ENCODE data around the gene ZFPM1.

- TF ChIP-seq CTCF (IDR thresholded peaks at IDR 0.05), result no peak
- no peak for TF ChIP-seq REST (IDR thresholded peaks at IDR 0.05; ENCODE audit: low read depth, low read length)
- no peak for TF ChIP-seq RAD21 (IDR thresholded peaks at IDR 0.05; ENCODE audit: low read length)
- no peak for TF ChIP-seq FOSL2 (IDR thresholded peaks at IDR 0.05; ENCODE audit: borderline replicate concordance, low read depth)
- TF ChIP-seq EZH2phosphoT487 (IDR thresholded peaks at IDR 0.05; ENCODE audit: borderline replicate concordance, low read depth), result no peak
- no peak for TF ChIP-seq USF1 (IDR thresholded peaks at IDR 0.05; ENCODE audit: borderline replicate concordance, low read depth)
- no peak for TF ChIP-seq TAF1 (IDR thresholded peaks at IDR 0.05; ENCODE audit: borderline replicate concordance, low read depth, low read length)
- TF ChIP-seq FOXM1 (IDR thresholded peaks at IDR 0.05; ENCODE audit: low read depth), result no peak
- TF ChIP-seq ZBTB33 (IDR thresholded peaks at IDR 0.05; ENCODE audit: borderline replicate concordance, low read depth), result no peak
- TF ChIP-seq MAX (IDR thresholded peaks at IDR 0.05; ENCODE audit: low read depth), result no peak
- TF ChIP-seq NRF1 (IDR thresholded peaks at IDR 0.05; ENCODE audit: low read depth, low read length), result no peak
- no peak for TF ChIP-seq YY1 (IDR thresholded peaks at IDR 0.05; ENCODE audit: low read depth)
- TF ChIP-seq POLR2AphosphoS5 (IDR thresholded peaks at IDR 0.05; ENCODE audit: low read depth, low read length), result no peak
Measured at GRCh38 chr16:88531931-88532433, 78.9 kb downstream of the ZFPM1 start.

Data from SK-N-SH (cell line).